Keratinocyte (primary cell): Measurements from ENCODE around the gene CLSTN2. TPM values are rescaled to one million over a fixed set of nuclear protein-coding genes. Genes with fewer than 3 reads are reported as not detected.
A peak's percentile ranks its signal among the peaks of the same experiment; 100 is the strongest.

Experiments used
- DNase-seq: peaks from one replicate; pipeline ENCODE4 v3.0.0-alpha.2; 2011; ENCODE audit warnings: low read depth, missing footprints, low spot score
- FAIRE-seq: peaks from 2 replicates; lab custom pipeline; 2011; peaks lifted over from hg19 to GRCh38; lab: Jason Lieb, UNC
- H2AFZ ChIP-seq: 2 replicates; pipeline ENCODE4 v1.6.0; 2012; ENCODE audit warnings: low read length, control low read depth, inconsistent platforms; ENCODE audit not compliant: control insufficient read depth
- H3K27ac ChIP-seq: 2 replicates; pipeline ENCODE4 v1.5.1; 2011; ENCODE audit warnings: low read length; ENCODE audit not compliant: control insufficient read depth, insufficient read depth
- H3K27me3 ChIP-seq: 3 replicates; pipeline ENCODE4 v1.6.0; 2011; ENCODE audit warnings: low read length; ENCODE audit not compliant: control insufficient read depth, insufficient read depth; ENCODE audit errors: extremely low read depth
- H3K36me3 ChIP-seq, 2 experiments: 2 replicates in 1 of 2; 3 replicates in 1 of 2; pipeline ENCODE4 v1.5.1; 2011; ENCODE audit warnings: low read length in 2 of 2, mild to moderate bottlenecking in 1 of 2; ENCODE audit not compliant: control insufficient read depth in 2 of 2, insufficient read depth in 2 of 2; ENCODE audit errors: extremely low read depth in 1 of 2
- H3K4me1 ChIP-seq: 3 replicates; pipeline ENCODE4 v1.5.1; 2011; ENCODE audit warnings: low read length; ENCODE audit not compliant: control insufficient read depth, insufficient read depth; ENCODE audit errors: extremely low read depth
- H3K4me2 ChIP-seq: 3 replicates; pipeline ENCODE4 v1.6.0; 2011; ENCODE audit warnings: low read depth, low read length; ENCODE audit not compliant: control insufficient read depth, insufficient read depth; ENCODE audit errors: extremely low read depth
- H3K4me3 ChIP-seq, 3 experiments: fragments of 200-600 bp in 1 of 3; sonication (generic) in 1 of 3; 2 replicates in 2 of 3; 3 replicates in 1 of 3; pipeline ENCODE4 v1.5.1; 2011 to 2016; ENCODE audit warnings: low read length in 3 of 3, mild to moderate bottlenecking in 3 of 3, control low read depth in 2 of 3, inconsistent platforms in 1 of 3, low read depth in 1 of 3, mixed read lengths in 1 of 3, mixed run types in 1 of 3, moderate library complexity in 1 of 3; ENCODE audit not compliant: control insufficient read depth in 2 of 3, insufficient read depth in 2 of 3; ENCODE audit errors: extremely low read depth in 1 of 3
- H3K79me2 ChIP-seq: 2 replicates; pipeline ENCODE4 v1.6.0; 2012; ENCODE audit warnings: low read length; ENCODE audit not compliant: control insufficient read depth, insufficient read depth
- H3K9ac ChIP-seq: 3 replicates; pipeline ENCODE4 v1.6.0; 2011; ENCODE audit warnings: low read length; ENCODE audit not compliant: control insufficient read depth, insufficient read depth; ENCODE audit errors: extremely low read depth
- H3K9me1 ChIP-seq: 3 replicates; pipeline ENCODE4 v1.6.0; 2011; ENCODE audit warnings: low read length; ENCODE audit not compliant: control insufficient read depth, insufficient read depth; ENCODE audit errors: extremely low read depth
- H3K9me3 ChIP-seq: 2 replicates; pipeline ENCODE4 v1.5.1; 2012; ENCODE audit warnings: low read depth, low read length; ENCODE audit not compliant: control insufficient read depth
- H4K20me1 ChIP-seq: 3 replicates; pipeline ENCODE4 v1.6.0; 2011; ENCODE audit warnings: low read length; ENCODE audit not compliant: control insufficient read depth, insufficient read depth; ENCODE audit errors: extremely low read depth
- EZH2 ChIP-seq: IDR thresholded peaks from one replicate; pipeline ENCODE4 v1.6.1; 2012; ENCODE audit warnings: inconsistent platforms, mild to moderate bottlenecking, low read length, moderate library complexity
- dilution Hi-C: fragments of 300-500 bp; cut with MboI; formaldehyde crosslinking; loops from one replicate; pipeline ENCODE4 v1.7.0; 2020; ENCODE audit warnings: low sequenced_read_pairs; ENCODE audit not compliant: extremely low pct_ligation_motif_present
- polyA plus RNA-seq, 5 experiments: library from polyadenylated mRNA; depleted of rRNA in 3 of 5; stranded (reverse) in 3 of 5; stranded (forward) in 1 of 5; unstranded in 1 of 5; fragments of >200 nt; gene quantifications; 1 replicate in 1 of 5; 2 replicates in 3 of 5; 3 replicates in 1 of 5; pipeline versions ENCODE4 v1.2.1 to v1.2.3, GENCODE V29; 2011 to 2012; ENCODE audit warnings: missing spikeins in 2 of 5, low read depth in 1 of 5, low replicate concordance in 1 of 5
- TF ChIP-seq, protein P1 (sequence below), 3 experiments: IDR thresholded peaks in 1 of 3; conservative IDR thresholded peaks in 1 of 3; optimal IDR thresholded peaks in 1 of 3; 2 replicates in 2 of 3; 3 replicates in 1 of 3; pipeline versions ENCODE3 to v1.5.1; 2011; ENCODE audit warnings: low read length in 3 of 3, mild to moderate bottlenecking in 3 of 3, moderate library complexity in 2 of 3, control low read depth in 1 of 3, inconsistent platforms in 1 of 3; ENCODE audit not compliant: insufficient read depth in 2 of 3; ENCODE audit errors: extremely low read depth in 1 of 3

CLSTN2 gene
- polyA plus RNA-seq, 1 donor (not counting 4 experiments of a cell fraction or from before 2014, with no cell fraction given), result 0.09 TPM

- no peaks in the 10 kb centered on the region for H3K9me1 ChIP-seq
- dilution Hi-C loops, result no loop called here
- H3K79me2 ChIP-seq, result no peaks in the 10 kb centered on the region
- H3K36me3 ChIP-seq, result no peaks in the 10 kb centered on the region
- no peak for DNase-seq
- peaks cover 3% of the 10 kb centered on the region for H3K4me1 ChIP-seq
- no peaks in the 10 kb centered on the region for H3K27me3 ChIP-seq
- no peak overlapping the region for H2AFZ ChIP-seq
- no peak for FAIRE-seq
- H3K4me2 ChIP-seq, result no peak overlapping the region
- no peak overlapping the region for H3K4me3 ChIP-seq
- H3K9me3 ChIP-seq, result no peaks in the 10 kb centered on the region
- no peak overlapping the region for H3K9ac ChIP-seq
- H4K20me1 ChIP-seq, result no peaks in the 10 kb centered on the region
- TF ChIP-seq, protein P1, sequence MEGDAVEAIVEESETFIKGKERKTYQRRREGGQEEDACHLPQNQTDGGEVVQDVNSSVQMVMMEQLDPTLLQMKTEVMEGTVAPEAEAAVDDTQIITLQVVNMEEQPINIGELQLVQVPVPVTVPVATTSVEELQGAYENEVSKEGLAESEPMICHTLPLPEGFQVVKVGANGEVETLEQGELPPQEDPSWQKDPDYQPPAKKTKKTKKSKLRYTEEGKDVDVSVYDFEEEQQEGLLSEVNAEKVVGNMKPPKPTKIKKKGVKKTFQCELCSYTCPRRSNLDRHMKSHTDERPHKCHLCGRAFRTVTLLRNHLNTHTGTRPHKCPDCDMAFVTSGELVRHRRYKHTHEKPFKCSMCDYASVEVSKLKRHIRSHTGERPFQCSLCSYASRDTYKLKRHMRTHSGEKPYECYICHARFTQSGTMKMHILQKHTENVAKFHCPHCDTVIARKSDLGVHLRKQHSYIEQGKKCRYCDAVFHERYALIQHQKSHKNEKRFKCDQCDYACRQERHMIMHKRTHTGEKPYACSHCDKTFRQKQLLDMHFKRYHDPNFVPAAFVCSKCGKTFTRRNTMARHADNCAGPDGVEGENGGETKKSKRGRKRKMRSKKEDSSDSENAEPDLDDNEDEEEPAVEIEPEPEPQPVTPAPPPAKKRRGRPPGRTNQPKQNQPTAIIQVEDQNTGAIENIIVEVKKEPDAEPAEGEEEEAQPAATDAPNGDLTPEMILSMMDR (optimal IDR thresholded peaks at IDR 0.05 in 1 of 3, IDR thresholded peaks at IDR 0.05 in 1 of 3, conservative IDR thresholded peaks at IDR 0.05 in 1 of 3; ENCODE audit: extremely low read depth in 1 of 3, insufficient read depth in 2 of 3, low read length in 3 of 3), result no peak
- no peak for TF ChIP-seq EZH2
- no peak overlapping the region for H3K27ac ChIP-seq
Measured at GRCh38 chr3:140377644-140378043, 442.7 kb downstream of the CLSTN2 start.

- H3K79me2 ChIP-seq, result no peaks in the 10 kb centered on the region
- no peak overlapping the region for H3K9ac ChIP-seq
- H3K4me1 ChIP-seq, result peaks cover 3% of the 10 kb centered on the region
- no peak overlapping the region for H3K4me2 ChIP-seq
- H4K20me1 ChIP-seq, result no peaks in the 10 kb centered on the region
- H3K36me3 ChIP-seq, result no peaks in the 10 kb centered on the region
- no peak overlapping the region for H3K4me3 ChIP-seq
- no peak overlapping the region for H3K27ac ChIP-seq
- no peaks in the 10 kb centered on the region for H3K27me3 ChIP-seq
- H3K9me3 ChIP-seq, result no peaks in the 10 kb centered on the region
- no peaks in the 10 kb centered on the region for H3K9me1 ChIP-seq
- H2AFZ ChIP-seq, result no peak overlapping the region
- dilution Hi-C loops, result no loop called here
- no peak for TF ChIP-seq EZH2
- TF ChIP-seq, protein P1 (optimal IDR thresholded peaks at IDR 0.05 in 1 of 3, IDR thresholded peaks at IDR 0.05 in 1 of 3, conservative IDR thresholded peaks at IDR 0.05 in 1 of 3; ENCODE audit: extremely low read depth in 1 of 3, insufficient read depth in 2 of 3, low read length in 3 of 3), result no peak
- DNase-seq (no peak), FAIRE-seq (peak; percentile 55)
Measured at GRCh38 chr3:140378571-140379340, 443.8 kb downstream of the CLSTN2 start.
